ENCODE data around the gene AGTR1.

AGTR1 gene

GRCh38 chr3:148697306-148698189, at the start of gene AGTR1:
TSS of gene AGTR1 (plus strand) at chr3:148697903. CDS start at chr3:148741036, 43,133 bp downstream.
- DNase-seq, result no peak

GRCh38 chr3:148648685-148649352, 48.9 kb upstream of the AGTR1 start:
- no peak for DNase-seq

DNA sequence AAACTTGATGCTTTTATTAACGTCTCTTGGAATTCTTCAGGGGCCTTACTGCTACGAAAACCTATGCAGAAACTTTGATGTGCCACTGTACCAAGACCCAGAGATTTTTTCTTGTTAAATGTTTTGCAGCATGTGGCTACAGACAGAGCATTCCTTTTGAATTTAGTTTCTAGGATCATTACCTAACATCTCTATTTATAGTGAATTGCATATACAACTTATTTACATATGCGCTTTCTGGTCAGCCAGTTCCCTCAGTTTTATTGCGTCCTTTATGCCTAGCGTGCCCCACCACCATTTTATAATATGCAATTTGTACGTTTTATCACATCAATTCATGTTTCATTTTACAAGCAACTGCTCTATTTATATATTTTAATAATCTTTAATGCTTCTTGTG, 46.2 kb upstream of the AGTR1 start:
- no peak for DNase-seq

GRCh38 chr3:148654433-148654832, 43.3 kb upstream of the AGTR1 start:
- DNase-seq, result no peak

- no peak for DNase-seq
Observed at GRCh38 chr3:148657470-148657869, 40.2 kb upstream of the AGTR1 start.

DNA sequence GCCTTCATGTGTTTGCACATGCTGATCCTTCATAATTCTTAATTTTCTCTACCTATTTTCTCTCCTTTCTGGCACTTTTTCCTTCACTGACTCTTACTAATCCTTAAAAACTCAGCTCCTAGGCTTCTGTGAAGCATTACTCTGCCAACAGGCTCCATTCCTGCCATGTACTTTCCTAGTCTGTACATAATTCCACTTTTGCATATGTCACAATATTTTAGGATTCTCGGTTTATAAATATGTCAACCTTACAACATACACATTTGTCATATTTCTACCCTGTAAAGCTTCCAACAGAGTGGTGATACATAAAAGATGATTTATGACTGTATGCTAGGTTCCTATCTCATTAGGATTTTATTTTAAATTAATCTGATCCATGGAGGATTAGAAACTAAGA, 38.2 kb upstream of the AGTR1 start:
- no peak for DNase-seq

DNA sequence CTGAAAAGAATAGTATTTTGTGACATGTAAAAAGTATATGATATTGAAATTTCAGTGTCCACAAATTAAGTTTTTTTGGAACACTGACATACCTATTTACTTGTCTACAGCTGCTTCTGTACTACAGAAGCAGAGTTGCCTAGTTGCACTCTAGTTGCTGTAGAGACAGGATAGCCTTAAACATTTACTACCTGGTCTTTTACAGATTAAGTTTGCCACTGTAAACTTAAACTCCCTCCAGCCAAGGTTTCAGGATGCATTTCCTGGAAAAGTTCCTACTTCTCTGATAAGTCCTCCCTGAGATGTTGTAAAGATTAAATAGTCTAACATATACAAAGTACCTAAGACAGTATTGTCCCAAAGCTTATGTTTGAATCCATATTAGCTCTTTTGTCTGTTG, 17.4 kb upstream of the AGTR1 start:
- no peak for DNase-seq

DNA sequence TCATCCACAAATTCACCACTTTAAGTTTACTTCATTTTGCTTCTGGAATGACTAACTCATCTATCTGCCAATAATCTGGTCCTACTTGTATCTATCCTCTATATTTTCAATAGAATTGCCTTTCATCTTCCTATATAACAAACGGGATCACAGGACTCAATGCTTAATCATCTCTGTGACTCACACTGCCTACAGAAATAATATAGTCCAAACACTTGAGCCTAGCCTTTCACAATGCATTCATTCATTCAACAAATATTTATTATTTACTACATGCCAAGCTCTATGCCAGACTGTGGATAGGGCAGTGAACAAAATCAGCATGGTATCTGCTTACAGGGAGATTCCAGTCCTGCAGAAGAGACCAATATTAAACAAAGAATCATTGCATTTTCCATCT, 16.6 kb upstream of the AGTR1 start:
- no peak for DNase-seq

GRCh38 chr3:148682997-148683396, 14.7 kb upstream of the AGTR1 start:
- no peak for DNase-seq

DNA sequence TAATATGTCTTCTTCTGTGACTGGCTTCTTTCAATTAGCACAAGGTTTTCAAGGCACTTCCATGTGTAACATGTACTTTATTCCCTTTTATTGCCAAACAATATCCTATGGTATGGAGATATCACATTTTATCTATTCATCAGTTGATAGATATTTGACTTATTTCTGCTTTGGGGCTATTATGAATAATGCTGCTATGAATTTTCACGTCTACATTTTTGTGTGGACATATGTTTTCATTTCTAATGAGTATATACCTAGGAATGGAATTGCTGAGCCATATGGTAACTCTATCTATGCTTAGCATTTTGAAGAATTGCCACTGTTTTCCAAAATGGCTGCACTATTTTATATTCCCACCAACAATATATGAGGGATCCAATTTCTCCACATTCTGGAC, 3.6 kb upstream of the AGTR1 start:
- no peak for DNase-seq

DNA sequence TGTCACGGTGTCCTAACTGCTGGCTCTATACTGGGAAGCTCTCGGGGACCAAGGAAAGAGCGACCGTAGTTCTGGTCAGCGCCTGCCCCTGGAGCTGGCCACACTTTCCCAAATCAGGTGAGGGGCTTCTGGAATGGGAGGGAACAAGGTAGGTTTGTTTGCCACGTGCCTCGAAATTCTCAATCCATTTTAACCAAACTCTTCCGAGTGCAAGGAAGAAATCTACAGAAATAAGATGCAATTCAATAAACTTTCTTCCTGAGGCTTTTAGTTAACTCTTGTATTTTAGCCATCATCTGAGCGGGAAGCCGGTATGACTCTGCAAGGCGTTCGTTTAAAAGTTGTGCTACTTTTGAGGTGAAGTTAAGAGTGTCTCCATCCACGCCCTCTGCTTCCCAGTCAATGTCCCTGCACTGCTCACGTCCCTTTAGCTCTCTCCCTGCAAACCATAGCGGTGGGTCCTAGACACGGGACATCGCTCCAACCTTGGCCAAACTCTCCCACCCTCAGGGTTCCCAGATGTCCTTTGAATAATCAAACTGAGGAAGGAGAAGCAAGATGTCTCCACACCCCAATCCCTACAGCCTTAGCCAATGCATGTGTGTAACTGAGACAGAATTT, 597 bp downstream of the AGTR1 start:
- DNase-seq, result no peak

DNA sequence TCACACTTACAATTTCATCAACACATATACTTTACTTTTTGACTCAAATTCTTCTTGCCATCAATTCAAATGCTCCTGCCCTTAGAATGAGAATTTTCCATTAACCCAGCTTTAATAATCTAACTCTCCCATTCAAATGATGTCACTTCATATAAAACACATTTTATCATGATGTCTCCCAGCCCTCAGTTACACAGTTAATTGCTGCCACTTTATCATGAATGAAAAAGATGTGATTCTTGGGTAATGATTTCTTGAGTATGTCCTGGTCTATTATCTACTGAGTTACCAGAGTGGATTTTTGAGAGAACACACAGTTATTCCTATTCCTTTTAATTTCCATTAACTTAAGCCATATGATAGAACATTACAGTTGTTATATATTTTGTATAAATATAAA, 7.6 kb downstream of the AGTR1 start:
- DNase-seq, result no peak

DNA sequence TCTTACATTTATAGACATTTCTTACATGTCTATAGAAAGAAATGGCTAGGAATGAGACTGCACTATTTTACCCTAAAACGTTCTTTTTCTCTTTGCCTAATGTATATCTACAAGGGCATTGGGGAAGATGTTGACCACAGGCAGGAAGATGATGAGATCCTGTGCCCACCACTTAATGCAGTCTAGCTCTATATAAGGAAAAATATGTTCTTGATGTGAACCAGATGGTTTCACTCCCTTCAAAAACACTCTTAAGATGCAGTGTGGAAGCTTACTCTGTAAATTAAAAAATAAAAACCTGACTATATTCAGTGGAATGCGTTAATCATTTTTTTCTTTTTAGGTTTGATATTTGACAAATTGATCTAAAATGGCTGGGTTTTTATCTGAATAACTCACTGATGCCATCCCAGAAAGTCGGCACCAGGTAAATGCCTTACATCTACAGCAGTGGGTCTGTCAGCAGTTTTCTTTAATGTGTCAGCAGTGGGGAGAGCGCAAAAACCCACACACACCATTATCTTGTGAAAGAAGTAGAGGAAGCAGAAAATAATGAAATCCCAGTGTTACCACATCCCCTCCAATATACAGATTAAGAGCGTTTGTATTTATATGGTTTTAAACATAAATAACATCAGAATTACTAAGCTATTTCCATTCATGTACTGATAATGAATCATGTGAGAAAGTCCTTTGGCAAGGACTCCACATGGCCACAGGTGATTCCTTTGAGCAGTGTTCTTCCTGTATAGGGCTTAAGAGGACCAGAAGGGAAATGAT, 10.1 kb downstream of the AGTR1 start:
- no peak for DNase-seq

- DNase-seq, result no peak
Observed at GRCh38 chr3:148708409-148708808, 10.7 kb downstream of the AGTR1 start.

DNA sequence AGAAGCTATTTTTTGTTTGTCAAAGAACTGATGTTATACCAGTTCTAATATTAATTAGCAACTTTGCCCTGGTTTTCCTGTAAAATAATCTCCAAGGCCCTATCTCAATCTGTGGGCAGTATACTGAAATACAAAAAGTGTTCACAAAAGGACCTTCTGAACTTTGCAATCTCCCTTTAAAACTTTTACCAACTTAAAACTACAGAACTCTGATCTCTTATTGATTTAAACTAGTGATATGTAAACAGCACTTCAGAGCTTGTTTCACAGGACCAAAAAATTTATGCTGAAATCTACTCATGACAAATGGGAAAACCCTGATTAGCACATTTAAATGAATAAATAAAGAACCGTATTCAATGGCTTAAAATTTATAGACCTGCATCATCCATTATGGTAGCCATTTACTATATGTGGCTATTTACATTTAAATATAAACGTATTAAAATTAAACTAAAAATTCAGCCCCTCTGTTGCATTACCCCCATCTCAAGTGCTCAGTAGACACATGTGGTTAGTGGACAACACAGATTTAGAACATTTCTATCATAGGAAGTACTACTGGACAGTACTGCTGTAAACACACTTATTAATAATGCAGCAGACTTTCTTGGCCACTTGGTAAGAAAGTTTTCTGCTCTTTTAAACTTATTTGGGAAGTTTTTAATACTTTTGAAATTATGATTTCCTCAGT, 12.0 kb downstream of the AGTR1 start:
- DNase-seq, result no peak

- no peak for DNase-seq
Observed at GRCh38 chr3:148710665-148711064, 13.0 kb downstream of the AGTR1 start.

- no peak for DNase-seq
Observed at GRCh38 chr3:148711981-148712666, 14.4 kb downstream of the AGTR1 start.

GRCh38 chr3:148714521-148714920, 16.8 kb downstream of the AGTR1 start:
- no peak for DNase-seq

GRCh38 chr3:148716657-148717056, 19.0 kb downstream of the AGTR1 start:
- DNase-seq, result no peak

DNA sequence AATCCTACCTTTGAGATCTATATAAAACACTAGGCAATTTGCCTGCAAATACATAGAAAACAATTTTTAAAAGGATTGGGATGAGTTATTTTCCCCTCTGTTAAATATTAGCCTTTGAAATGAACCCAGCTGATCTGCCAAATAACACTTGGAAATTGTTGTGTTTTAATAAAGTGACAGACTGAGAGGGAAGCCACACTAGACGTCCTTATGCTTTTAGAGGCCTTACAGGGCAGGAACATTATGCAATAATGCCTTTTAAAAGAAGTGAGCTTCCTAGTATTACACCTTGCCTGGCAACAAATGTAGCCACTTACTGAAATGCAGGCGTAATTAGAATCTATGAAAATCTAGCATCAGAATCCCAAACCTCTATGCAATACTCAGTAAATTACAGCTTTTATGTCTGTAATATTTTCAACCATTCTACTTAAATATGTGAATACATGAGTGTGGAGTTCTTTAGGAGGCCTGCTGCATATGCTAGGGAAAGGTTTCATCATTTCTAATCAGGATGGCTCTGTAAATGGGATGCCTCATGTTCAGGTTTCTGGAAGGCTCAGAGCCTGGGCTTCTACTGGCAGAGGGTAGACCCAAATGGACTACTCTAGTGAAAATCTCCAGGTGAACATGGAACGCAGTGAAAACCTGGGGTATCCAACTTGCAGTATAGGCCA, 20.3 kb downstream of the AGTR1 start:
- DNase-seq, result no peak

Measured in NCI-H2081 treated with DMSO at 0.1 percent for 48 hours (cell line).